OCI-M1 (cell line): ENCODE data around the gene ASB8.

ENCODE experiments used
- DNase-seq: peaks from one replicate; lab custom pipeline; 2025; lab: John Stamatoyannopoulos, UW

ASB8 gene, protein sequence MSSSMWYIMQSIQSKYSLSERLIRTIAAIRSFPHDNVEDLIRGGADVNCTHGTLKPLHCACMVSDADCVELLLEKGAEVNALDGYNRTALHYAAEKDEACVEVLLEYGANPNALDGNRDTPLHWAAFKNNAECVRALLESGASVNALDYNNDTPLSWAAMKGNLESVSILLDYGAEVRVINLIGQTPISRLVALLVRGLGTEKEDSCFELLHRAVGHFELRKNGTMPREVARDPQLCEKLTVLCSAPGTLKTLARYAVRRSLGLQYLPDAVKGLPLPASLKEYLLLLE

GRCh38 chr12:48157018-48157888, at the start of gene ASB8:
Gene ASB8, minus strand, starts transcription at chr12:48157515. Its CDS starts 4,019 bp downstream, at chr12:48153496.
- DNase-seq = peak; percentile 99

DNA sequence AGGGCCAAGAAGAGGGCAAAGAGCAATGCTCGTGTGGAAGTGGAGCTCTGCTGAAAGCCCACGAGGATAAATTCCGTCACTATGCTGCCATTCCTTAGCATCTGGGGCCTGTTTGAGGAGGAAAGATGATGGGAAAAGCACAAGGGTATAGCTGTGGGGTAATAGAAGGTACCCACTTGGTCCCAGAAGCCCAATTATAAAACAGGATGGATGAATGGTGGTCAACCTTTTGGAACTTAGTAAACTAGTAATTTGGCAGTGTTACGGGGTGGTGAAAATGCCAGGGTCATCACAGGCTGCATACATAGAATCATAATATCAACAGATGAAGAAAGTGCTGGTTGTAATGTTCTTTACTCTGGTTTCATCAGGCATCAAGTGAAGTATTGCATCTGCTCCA, 45.9 kb upstream of the ASB8 start, which contains the start of gene OR10AD1:
TSS of gene OR10AD1 (minus strand) at position 101 of the 400 bp plus-strand sequence. CDS start at position 101, 0 bp downstream.
- DNase-seq = no peak

DNA sequence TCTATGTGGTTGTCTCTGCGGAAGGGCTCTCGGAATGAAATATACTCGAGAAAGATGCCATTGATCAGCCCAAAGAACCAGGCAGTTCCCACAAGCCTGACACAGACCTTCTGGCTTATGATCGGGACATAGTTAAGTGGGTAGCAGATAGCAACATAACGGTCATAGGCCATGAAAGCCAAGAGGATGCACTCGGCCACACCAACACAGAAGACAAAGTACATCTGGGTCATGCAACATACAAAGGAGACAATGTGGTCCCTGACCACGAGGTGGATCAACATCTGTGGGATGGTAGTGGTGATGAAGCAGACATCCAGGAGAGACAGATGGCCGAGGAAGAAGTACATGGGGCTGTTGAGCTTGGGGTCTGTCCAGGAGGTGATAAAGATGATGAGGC, 45.5 kb upstream of the ASB8 start:
- DNase-seq = no peak

DNA sequence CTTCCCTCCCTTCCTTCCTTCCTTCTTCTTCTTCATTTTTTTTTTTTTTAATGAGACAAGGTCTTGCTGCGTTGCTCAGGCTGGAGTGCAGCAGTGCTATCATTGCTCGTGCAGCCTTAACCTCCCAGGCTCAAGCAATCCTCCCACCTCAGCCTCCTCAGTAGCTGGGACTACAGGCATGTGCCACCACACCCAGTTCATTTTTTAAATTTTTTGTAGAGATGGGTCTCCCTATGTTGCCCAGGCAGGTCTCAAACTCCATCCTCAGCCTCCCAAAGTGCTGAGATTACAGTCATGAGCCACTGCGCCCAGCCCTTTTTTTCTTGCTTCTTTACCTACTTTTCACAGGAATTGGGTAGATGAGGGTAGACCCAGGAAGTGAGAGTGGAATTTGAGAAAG, 44.2 kb upstream of the ASB8 start:
- no peak for DNase-seq

DNA sequence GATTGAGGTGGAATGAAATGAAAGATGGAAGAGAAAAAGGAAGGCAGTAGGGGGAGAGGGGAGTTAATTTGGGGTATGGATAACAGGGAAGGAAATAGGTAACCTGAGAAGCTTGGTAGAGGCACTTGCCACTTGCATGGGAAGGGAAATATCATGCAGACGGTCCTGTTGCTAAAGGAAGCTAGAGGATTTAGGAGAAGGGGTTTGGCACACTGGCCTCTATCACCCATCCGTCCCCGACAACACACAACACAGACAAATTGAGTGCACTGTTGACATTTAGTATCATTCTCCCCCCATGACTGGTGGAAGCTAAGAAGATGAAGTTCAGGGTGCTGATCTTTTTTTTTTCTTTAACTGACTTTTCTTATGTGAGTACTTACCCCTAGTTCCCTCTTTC, 43.8 kb upstream of the ASB8 start:
- DNase-seq = no peak

DNA sequence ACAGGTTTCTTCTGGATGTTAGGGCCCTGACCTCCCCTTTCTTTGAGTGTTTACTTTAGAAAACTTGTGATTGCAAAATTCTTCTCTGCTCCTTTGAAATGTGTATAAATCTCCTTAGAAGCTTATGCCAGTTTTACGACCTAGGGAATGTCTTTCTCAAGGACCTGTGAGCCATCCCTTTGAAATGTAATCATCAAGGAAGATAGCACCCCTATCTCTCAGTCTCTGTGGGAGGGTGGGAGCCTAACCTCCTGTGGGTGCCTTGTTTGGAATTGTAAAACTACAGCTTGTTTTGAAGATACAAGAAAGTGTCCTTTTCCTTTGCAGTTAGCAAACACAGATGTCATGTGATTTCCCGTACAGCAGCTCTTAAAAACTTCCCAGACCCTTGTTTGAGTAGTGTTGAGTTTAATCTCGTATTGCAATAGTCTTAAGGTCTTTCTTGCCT, 42.5 kb upstream of the ASB8 start:
- DNase-seq = no peak

DNA sequence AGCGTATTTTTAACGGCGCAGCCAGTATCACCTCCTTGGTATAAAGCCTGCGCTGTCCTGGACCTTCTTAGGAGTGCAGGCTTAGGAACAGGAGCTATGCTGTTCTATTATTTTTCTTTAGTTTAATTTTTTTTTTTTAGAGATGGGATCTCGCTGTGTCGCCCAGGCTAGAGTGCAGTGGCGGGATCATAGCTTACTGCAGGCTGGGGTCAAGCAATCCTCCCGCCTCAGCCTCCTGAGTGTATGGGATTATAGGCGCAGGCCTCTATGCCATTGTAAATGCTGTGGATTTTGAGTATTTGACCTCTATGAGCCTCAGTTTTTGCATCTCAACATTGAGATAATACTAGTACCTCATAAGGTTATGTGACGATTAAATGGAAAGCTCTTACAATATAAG, 41.7 kb upstream of the ASB8 start:
- DNase-seq = no peak

DNA sequence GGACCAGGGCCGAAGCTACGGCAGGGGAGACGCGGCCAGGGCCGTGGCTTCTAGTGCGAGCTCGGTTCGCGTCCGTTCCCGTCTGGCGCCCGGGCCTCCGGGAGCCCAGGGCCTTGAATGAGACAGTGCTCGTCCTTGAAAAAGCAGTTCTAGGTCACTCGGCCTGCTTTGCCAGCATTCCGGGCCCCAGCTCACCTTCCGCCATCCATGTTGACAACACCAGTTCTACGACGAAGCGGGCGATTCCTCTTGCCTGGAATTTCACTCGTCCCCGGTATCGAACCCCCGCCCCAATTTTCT, 41.3 kb upstream of the ASB8 start:
- DNase-seq = peak; percentile 68

- DNase-seq = peak; percentile 97
These were observed 40.8 kb upstream of the ASB8 start for GRCh38 chr12:48197971-48198671.

DNA sequence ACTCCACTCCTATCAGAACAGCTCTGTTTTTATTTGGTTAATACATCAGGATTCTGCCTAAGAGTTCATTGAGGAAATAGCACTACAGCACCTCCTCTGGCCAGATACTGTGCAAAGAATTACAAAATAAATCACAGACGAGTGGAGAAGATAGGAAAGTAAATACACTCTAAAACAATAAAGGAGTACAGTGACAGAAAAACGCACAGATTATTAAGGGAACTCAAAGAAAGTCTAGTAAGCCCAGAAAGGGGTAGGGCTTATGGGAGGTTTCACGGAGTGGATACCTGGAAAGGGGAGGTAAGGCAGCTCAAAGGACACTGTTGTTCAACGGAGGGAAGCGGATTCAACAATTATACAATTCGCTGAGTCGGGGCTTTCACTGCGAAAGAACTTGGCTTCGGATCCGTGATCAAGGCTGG, 40.2 kb upstream of the ASB8 start:
- peak; percentile 73 for DNase-seq

- DNase-seq = no peak
These were observed 37.5 kb upstream of the ASB8 start for GRCh38 chr12:48194799-48195201.

GRCh38 chr12:48193623-48194022, 36.3 kb upstream of the ASB8 start:
- DNase-seq = no peak

- no peak for DNase-seq
These were observed 35.5 kb upstream of the ASB8 start for GRCh38 chr12:48192861-48193260.

- no peak for DNase-seq
These were observed 33.8 kb upstream of the ASB8 start for GRCh38 chr12:48191096-48191495.

GRCh38 chr12:48189331-48190125, 32.2 kb upstream of the ASB8 start:
- peak; percentile 95 for DNase-seq

DNA sequence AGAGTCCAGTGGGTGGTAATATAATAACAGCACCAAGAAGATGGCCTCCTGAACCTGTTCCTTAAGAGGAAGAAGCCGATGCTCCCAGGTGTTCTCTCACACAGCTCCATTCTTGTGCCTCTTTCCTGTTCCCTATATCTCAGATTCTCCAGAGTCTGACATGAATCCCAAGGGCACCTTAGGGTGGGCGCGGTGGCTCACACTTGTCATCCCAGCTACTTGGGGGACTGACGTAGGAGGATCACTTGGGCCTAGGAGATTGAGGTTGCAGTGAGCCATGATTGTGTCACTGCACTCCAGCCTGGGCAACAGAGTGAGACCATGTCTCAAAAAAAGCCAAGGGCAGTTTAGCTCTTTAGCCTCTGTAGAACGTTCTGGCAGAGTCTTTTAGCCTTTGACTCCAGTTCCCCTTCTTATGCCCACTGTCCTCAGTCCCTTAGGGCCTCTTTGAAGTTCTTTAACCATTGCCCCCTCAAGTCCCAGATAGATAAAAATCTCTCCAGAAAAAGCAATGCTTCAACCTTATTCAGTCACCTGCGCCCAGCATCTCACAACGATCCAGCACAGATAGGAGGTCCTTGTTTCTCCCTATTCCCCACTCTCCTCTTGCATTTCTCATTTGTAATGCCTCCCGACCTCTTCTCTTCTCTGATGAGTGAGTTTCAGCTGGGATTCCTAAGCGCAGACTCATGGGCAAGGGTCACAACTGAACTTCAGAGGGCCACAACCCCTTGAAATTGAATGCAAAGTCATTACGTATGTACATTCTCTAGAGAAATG, 30.8 kb upstream of the ASB8 start:
- no peak for DNase-seq

DNA sequence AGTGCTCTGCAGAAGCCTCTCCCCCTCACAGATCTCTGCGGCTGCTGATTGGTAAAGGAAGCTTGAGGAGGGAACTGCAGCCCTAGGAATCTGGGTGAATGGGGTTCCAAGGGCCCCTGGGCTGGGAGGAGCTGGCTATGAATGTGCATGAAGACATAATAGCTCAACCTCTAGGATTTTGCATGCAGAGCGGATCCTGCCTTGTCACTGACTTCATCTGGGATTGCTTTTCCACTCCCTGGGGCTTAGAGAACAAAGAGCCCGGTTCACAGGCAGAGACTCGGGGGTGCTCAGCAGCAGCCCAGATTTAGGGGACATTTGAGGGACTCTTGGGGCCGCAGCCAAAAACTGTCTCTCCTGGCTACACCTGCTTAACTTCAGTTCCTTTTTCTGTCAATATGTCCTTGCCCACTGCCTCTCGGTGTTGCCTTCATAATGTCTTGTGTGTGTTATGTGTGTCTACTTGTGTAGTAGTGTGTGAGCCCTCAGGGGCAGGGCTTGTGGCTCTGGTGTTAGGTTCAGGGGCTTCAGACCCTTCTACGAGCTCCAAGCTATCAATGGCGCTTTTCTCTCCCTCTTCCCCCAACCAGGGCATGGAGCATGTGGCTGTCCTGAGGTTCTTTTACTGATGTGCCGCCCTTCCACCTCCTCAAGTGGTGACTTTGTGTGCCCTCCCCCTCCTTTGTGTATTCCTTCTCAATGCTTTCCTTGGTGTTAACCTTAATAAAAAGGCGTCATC, 28.0 kb upstream of the ASB8 start:
- DNase-seq = no peak

DNA sequence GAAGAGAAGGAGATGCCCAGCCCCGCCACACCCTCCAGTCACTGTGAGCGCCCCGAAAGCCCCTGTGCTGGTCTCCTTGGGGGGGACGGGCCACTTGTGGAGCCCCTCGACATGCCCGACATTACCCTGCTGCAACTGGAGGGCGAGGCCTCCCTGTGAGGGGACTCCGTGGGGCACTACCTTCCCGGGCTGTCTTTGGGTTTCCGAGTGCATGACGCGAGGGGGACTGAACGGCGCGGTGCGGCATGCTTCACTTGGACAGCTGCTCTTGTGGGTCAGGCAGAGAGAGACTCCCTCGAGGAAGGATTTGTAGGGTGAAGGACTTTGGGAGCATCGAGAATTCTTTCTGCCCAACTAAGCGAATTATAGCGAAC, 27.2 kb upstream of the ASB8 start:
- no peak for DNase-seq

- DNase-seq = no peak
These were observed 26.7 kb upstream of the ASB8 start for GRCh38 chr12:48183876-48184548.
